ENCODE data around the gene ATP10B. TPM values are rescaled to one million over a fixed set of nuclear protein-coding genes. Genes with fewer than 3 reads are reported as not detected.

ATP10B gene
- total RNA-seq, 4 donors from 2014 or later, result 0.12 to 1.4 (median 1.2) TPM

DNA sequence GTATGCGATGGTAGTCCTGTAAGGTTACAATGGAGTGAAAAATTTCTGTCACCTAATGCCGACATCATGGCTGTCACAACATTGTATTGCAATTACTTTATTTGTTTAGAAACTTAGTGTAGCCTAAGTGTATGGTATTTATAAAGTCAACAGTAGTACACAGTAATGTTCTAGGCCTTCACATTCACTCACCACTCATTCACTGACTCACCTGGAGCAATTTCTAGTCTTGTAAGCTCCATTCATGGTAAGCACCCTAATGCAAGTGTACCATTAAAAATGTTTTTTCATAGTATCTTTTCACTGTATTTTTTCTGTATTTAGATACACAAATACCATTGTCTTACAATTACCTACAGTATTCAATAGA is 58.5 kb downstream of the ATP10B start:
- no peaks in the 10 kb centered on the region for H3K27me3 ChIP-seq
- no peak overlapping the region for H3K27ac ChIP-seq
- TF ChIP-seq CTCF (IDR thresholded peaks at IDR 0.05), result no peak
- no peak for TF ChIP-seq EP300 (IDR thresholded peaks at IDR 0.05)
- no peak for TF ChIP-seq POLR2A (IDR thresholded peaks at IDR 0.05)
- no peak for TF ChIP-seq POLR2AphosphoS5 (IDR thresholded peaks at IDR 0.05)
- no peak overlapping the region for H3K4me3 ChIP-seq
- H3K36me3 ChIP-seq, result no peaks in the 10 kb centered on the region
- no peak for ATAC-seq
- no peaks in the 10 kb centered on the region for H3K4me1 ChIP-seq
- H3K9me3 ChIP-seq, result no peaks in the 10 kb centered on the region
- 90 to 100% methylated on average over 2 of the region's 2 CpGs for WGBS, 2 donors (ENCODE audit: low coverage in 1 of 2)

- 74 to 77% methylated on average over 5 to 7 of the region's 7 CpGs for WGBS, 2 donors (ENCODE audit: low coverage in 1 of 2)
- H3K27ac ChIP-seq, result no peak overlapping the region
- ATAC-seq, result no peak
- no peaks in the 10 kb centered on the region for H3K9me3 ChIP-seq
- H3K4me3 ChIP-seq, result no peak overlapping the region
- no peaks in the 10 kb centered on the region for H3K27me3 ChIP-seq
- H3K4me1 ChIP-seq, result no peaks in the 10 kb centered on the region
- H3K36me3 ChIP-seq, result no peaks in the 10 kb centered on the region
- TF ChIP-seq POLR2A (IDR thresholded peaks at IDR 0.05), result no peak
- no peak for TF ChIP-seq EP300 (IDR thresholded peaks at IDR 0.05)
- no peak for TF ChIP-seq POLR2AphosphoS5 (IDR thresholded peaks at IDR 0.05)
- TF ChIP-seq CTCF (IDR thresholded peaks at IDR 0.05), result no peak
Measured at GRCh38 chr5:160792732-160793529, 59.1 kb downstream of the ATP10B start.

DNA sequence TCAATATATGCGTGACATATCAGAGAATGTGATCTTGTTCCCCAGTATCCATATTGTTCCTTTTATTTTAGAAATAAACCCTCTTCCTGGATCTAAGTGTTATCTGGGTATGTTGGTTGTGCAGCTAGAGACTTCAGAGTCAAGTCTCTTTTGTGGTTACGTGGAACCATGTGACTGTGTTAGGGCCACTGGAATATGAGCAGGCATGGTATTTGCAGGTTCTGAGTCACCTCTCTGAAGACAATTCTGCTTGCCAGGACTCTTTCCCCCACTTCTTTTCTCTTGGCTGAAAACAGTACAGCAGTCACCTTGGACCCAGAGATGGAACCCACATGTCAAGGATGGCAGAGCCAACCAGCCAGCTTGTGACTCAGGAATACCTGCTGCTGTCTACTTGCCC is 59.7 kb downstream of the ATP10B start:
- TF ChIP-seq CTCF (IDR thresholded peaks at IDR 0.05) (no peak), POLR2AphosphoS5 (IDR thresholded peaks at IDR 0.05) (no peak), EP300 (IDR thresholded peaks at IDR 0.05) (no peak), POLR2A (IDR thresholded peaks at IDR 0.05) (no peak)
- H3K27me3 ChIP-seq, result no peaks in the 10 kb centered on the region
- no peaks in the 10 kb centered on the region for H3K4me1 ChIP-seq
- no peak overlapping the region for H3K27ac ChIP-seq
- no peak overlapping the region for H3K4me3 ChIP-seq
- no peak for ATAC-seq
- 95 to 100% methylated on average over 2 of the region's 2 CpGs for WGBS, 2 donors (ENCODE audit: low coverage in 1 of 2)
- no peaks in the 10 kb centered on the region for H3K36me3 ChIP-seq
- no peaks in the 10 kb centered on the region for H3K9me3 ChIP-seq

GRCh38 chr5:160789219-160789859 is 62.7 kb downstream of the ATP10B start:
- WGBS, 2 donors (ENCODE audit: low coverage in 1 of 2), result 93 to 95% methylated on average over 3 of the region's 3 CpGs
- Histone ChIP-seq H3K36me3 (no peaks in the 10 kb centered on the region), H3K27ac (no peak overlapping the region), H3K4me1 (no peaks in the 10 kb centered on the region), H3K9me3 (no peaks in the 10 kb centered on the region), H3K4me3 (no peak overlapping the region), H3K27me3 (no peaks in the 10 kb centered on the region)
- ATAC-seq, result no peak
- TF ChIP-seq EP300 (IDR thresholded peaks at IDR 0.05) (no peak), POLR2A (IDR thresholded peaks at IDR 0.05) (no peak), POLR2AphosphoS5 (IDR thresholded peaks at IDR 0.05) (no peak), CTCF (IDR thresholded peaks at IDR 0.05) (no peak)
